ENCODE data around the gene ZNF384.

The ZNF384 gene

DNA sequence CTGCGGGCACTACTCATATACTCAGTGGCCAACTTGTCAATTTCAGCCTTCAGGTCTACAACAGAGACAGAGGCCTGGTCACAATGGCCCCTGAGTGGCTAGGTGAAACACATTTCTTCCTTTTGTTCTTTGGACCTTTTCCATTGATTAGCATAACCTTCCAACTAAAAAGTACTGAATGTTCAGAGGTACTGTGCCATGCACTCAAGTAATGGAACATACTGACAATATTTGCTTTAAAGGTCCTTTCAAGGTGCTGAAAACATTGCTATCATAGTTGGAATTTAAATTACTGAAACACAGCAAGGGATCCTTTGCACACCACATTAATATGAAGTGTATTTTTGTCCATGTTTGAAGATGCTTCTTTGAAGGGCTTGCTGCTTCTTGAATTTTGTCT, 35.8 kb downstream of the ZNF384 start:
- intact Hi-C loops (cut with micrococcal nuclease), result no loop called here
- Mint-ChIP-seq H3K9me3 (no peaks in the 10 kb centered on the region), H3K4me1 (ENCODE audit: low read depth) (peaks cover 12% of the 10 kb centered on the region), H3K36me3 (ENCODE audit: low read depth) (peaks cover 94% of the 10 kb centered on the region), H3K27ac (no peak overlapping the region), H3K4me3 (no peak overlapping the region), H3K27me3 (no peaks in the 10 kb centered on the region)

DNA sequence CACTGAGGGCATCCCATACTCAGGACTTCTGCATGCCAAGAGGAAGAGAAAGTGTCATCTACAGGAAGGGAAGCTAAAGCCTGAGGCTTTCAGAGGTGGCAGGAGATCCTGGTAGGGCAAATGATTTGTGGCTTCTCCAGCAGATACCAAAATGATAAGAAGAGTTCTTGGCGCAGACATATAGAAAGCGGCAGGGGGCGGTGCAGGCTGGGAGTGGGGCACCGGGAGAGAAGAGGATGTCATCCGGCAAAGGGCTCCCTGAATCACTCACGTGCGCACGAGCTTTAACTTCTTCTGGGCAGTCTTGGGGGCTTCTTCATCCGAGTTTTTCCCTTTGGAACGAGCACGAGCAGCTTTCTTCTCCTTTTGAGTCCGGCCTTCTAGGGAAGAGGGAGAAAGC, 36.8 kb downstream of the ZNF384 start:
- peak overlapping the region; percentile 54 for H3K27ac Mint-ChIP-seq
- intact Hi-C loops (cut with micrococcal nuclease), result no loop called here
- H3K36me3 Mint-ChIP-seq (ENCODE audit: low read depth), result peaks cover 91% of the 10 kb centered on the region
- no peak overlapping the region for H3K4me3 Mint-ChIP-seq
- no peaks in the 10 kb centered on the region for H3K27me3 Mint-ChIP-seq
- peaks cover 16% of the 10 kb centered on the region for H3K4me1 Mint-ChIP-seq (ENCODE audit: low read depth)
- no peaks in the 10 kb centered on the region for H3K9me3 Mint-ChIP-seq

DNA sequence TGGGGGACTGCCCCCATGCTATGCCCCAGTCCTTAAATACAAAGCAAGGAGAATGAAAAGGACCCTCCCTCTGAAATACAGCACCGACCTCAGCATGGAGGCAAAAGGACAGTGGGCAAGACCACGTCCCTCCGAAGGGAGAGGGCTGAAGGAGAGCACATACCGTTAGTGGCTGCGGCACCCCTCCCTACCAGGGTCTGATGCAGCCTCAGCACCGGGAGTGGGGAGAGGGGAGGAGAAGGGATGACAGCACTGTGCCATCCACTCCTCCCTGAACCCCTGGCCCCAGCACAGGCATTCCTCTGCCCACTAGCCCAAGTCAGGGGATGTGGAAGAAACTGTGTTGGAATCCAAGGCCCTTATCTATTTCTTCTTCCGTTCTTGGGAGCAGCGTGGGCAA, 38.3 kb downstream of the ZNF384 start:
- H3K36me3 Mint-ChIP-seq (ENCODE audit: low read depth), result peaks cover 86% of the 10 kb centered on the region
- no peak overlapping the region for H3K27ac Mint-ChIP-seq
- H3K27me3 Mint-ChIP-seq, result no peaks in the 10 kb centered on the region
- intact Hi-C loops (cut with micrococcal nuclease), result no loop called here
- no peak overlapping the region for H3K4me3 Mint-ChIP-seq
- H3K4me1 Mint-ChIP-seq (ENCODE audit: low read depth), result peaks cover 28% of the 10 kb centered on the region
- H3K9me3 Mint-ChIP-seq, result no peaks in the 10 kb centered on the region

DNA sequence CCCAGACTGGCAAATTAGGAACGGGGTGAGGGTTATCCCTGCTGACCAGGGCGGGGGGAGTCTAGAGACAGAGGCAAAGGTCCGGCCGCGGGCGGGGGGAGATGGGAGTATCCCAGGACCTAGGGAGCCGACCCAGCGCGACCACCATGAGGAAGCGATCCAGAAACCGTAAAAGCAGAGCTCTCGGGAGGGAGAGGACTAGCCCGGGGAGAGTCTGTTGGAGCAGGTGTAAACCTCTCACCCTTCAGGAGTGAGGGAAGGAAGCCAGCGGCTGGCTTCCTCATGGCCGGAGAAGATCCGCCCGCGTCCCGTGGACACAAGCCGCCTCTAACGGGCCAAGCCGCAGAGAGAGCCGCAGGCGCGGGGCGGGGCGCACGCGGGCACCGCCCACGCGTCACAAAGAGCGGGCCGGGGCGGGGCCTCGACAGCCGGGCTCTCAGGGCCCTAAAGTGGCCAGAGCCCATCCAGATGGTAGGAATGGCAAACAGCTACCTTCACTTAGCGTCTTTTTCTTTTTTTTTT, 42.0 kb downstream of the ZNF384 start, which contains the start of gene ACRBP:
ACRBP (minus strand) TSS at position 350 of the 522 bp plus-strand sequence; CDS start at position 284, 66 bp downstream.
- Mint-ChIP-seq H3K27me3 (no peaks in the 10 kb centered on the region), H3K27ac (peak within 1 kb of the TSS; percentile 98), H3K36me3 (ENCODE audit: low read depth) (peaks cover 53% of the 10 kb centered on the region), H3K4me3 (peak within 1 kb of the TSS; percentile 93), H3K4me1 (ENCODE audit: low read depth) (peaks cover 52% of the 10 kb centered on the region), H3K9me3 (no peaks in the 10 kb centered on the region)
- intact Hi-C loops (cut with micrococcal nuclease), result loop anchor here (5.0 kb wide), 1 partner anchor 40 kb away; the partner anchor contains the start of gene CHD4

DNA sequence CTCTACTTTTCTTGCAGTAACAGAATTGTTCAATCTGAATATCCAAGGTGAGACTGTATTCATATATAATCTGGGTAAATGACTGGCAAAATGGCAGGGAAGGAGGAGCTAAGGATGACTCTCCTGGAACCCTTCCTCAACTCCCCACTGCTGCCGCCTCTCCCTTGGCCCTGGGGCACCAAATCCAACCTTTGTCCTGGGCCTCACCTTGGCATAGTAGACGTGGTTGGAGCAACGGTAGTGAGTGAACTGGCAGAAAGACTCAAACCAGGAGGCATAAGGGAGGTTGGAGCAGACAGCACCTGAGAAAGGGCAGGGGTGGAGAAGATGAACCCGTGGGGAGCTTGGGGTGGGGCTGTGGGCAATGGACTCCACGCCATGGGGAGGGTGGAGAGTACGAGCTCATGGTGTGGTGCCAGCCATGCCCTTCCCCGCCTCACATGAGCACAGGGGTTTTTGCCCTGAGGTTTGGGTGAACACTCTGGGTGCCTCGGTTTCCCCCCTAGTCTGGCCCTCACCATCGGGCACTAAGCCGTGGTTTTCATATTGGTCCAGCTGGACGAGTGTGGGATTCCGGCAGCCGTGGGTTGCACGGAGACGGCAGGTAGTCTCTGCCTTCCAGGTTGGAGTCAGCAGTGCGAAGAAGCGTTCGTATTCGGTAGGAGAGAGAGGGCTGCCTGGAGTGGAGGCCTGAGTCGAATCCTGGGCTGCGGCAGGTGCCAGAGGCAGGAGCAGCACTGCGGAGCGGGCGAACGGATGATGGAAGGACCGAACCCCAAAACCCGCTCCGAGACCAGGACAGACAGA, 42.7 kb downstream of the ZNF384 start:
- Mint-ChIP-seq H3K4me3 (peak overlapping the region; percentile 93), H3K36me3 (ENCODE audit: low read depth) (peaks cover 46% of the 10 kb centered on the region), H3K27ac (peak overlapping the region; percentile 98), H3K4me1 (ENCODE audit: low read depth) (peaks cover 57% of the 10 kb centered on the region), H3K27me3 (no peaks in the 10 kb centered on the region), H3K9me3 (no peaks in the 10 kb centered on the region)
- intact Hi-C loops (cut with micrococcal nuclease), result loop anchor here (5.0 kb wide), 1 partner anchor 39 kb away; the partner anchor contains the start of gene CHD4

DNA sequence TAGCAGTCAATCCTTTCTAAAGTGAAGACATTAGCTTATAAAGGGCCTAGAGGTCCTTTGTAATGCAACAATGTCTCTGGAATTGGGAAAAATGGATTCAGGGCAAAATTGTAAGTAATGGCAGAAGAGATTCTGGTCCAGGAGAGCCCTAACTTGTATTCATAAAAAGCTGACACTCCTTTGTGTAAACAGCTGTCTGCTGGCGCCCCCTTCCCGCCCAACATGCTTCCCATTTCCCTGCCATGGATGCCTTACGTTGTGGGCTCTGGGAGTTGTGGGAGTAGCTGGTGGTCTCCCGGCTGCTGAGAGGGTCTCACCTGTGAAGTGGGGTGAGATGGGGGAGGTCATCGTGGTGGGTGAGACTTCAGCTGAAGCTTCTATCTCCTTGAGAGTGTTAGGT, 44.3 kb downstream of the ZNF384 start:
- peak overlapping the region; percentile 63 for H3K4me3 Mint-ChIP-seq
- H3K27me3 Mint-ChIP-seq, result no peaks in the 10 kb centered on the region
- H3K27ac Mint-ChIP-seq, result peak overlapping the region; percentile 98
- intact Hi-C loops (cut with micrococcal nuclease), result loop anchor here (2.0 to 5.0 kb wide), 3 partner anchors 18 to 38 kb away; partner anchors contain the start of genes CHD4 and ING4
- H3K4me1 Mint-ChIP-seq (ENCODE audit: low read depth), result peaks cover 69% of the 10 kb centered on the region
- H3K36me3 Mint-ChIP-seq (ENCODE audit: low read depth), result peaks cover 31% of the 10 kb centered on the region
- H3K9me3 Mint-ChIP-seq, result no peaks in the 10 kb centered on the region

DNA sequence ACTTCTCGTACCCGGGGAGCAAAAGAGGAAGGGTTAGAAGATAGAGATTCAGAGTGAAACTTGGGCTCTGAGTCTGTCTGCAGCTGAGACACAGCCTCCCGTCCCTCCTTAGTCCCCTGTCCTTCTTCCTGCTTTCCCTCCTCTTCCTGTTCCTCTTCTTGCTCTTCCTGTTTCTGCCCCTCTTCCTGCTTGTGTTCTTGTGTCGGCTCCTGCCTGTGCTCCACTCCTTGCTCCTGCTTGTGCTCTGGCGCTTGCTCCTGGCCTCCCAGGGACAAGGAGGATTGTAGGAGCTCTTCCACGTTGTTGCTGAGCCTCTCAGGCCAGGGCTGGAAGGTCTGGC, 44.9 kb downstream of the ZNF384 start:
- no peaks in the 10 kb centered on the region for H3K27me3 Mint-ChIP-seq
- H3K27ac Mint-ChIP-seq, result peak overlapping the region; percentile 98
- intact Hi-C loops (cut with micrococcal nuclease), result loop anchor here (2.0 kb wide), 2 partner anchors 19 to 25 kb away; partner anchors contain the start of gene ING4
- peaks cover 24% of the 10 kb centered on the region for H3K36me3 Mint-ChIP-seq (ENCODE audit: low read depth)
- peaks cover 75% of the 10 kb centered on the region for H3K4me1 Mint-ChIP-seq (ENCODE audit: low read depth)
- peak overlapping the region; percentile 63 for H3K4me3 Mint-ChIP-seq
- no peaks in the 10 kb centered on the region for H3K9me3 Mint-ChIP-seq

DNA sequence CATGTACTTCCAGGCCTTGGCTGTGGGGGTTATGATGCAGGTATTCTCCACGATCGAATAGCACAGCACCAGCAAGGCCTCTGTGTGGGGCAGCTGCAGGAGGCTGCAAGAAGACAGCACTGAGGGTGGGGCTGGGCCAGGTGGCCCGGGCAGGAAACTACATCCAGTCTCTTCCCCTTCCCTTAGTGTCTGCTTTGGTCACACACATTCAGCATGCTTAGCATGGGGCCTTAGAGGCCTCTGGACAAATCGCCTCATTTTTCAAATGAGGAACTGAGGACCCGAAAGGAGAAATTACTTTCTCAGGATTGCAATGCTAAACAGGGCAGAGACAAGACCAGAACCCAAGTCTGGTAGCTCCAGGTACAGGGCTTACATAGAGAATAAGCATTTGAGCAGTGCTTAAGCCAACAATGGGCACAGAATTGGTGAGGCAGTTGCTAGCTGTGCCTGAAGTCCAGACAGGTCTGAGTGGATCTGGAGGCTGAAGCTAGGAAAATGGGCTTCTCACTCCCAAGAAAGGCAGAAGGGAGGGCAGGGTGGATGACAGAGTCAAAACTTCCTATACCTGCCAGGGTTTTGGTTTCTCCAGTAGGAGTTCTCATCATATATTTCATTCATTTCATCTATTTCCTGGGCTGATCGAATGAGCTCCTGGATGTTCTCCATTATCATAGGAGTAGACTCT, 45.5 kb downstream of the ZNF384 start:
- Mint-ChIP-seq H3K4me3 (peak overlapping the region; percentile 63), H3K4me1 (ENCODE audit: low read depth) (peaks cover 81% of the 10 kb centered on the region)

DNA sequence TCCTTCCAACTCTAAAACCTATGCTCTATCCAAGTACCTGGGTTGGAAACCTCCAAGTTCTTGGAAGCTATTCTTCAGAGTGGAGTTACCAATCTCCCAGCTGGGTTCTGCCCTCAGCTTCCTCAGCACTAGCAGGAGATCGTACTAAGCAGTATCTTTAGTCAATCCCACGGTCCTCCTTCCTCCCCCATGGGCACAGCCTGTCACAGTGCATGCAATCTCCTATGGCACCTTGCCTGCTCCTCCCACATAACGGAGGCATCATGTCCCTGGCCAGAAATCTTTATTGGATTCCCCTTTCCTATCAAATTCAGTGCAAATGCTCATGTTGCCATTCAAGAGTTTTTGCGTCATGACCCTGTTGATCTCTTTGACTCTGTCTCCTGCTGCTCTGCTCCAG, 48.0 kb downstream of the ZNF384 start:
- no peaks in the 10 kb centered on the region for H3K9me3 Mint-ChIP-seq
- H3K27me3 Mint-ChIP-seq, result no peaks in the 10 kb centered on the region
- H3K4me1 Mint-ChIP-seq (ENCODE audit: low read depth), result peaks cover 89% of the 10 kb centered on the region
- H3K4me3 Mint-ChIP-seq, result no peak overlapping the region
- H3K36me3 Mint-ChIP-seq (ENCODE audit: low read depth), result peaks cover under 1% of the 10 kb centered on the region
- H3K27ac Mint-ChIP-seq, result peak overlapping the region; percentile 88
- intact Hi-C loops (cut with micrococcal nuclease), result no loop called here

More for the DNA sequence above, 45.5 kb downstream of the ZNF384 start:
- H3K9me3 Mint-ChIP-seq, result no peaks in the 10 kb centered on the region
- intact Hi-C loops (cut with micrococcal nuclease), result loop anchor here (2.0 kb wide), 2 partner anchors 19 to 25 kb away; partner anchors contain the start of gene ING4
- H3K27me3 Mint-ChIP-seq, result no peaks in the 10 kb centered on the region
- H3K27ac Mint-ChIP-seq, result peak overlapping the region; percentile 98
- H3K36me3 Mint-ChIP-seq (ENCODE audit: low read depth), result peaks cover 22% of the 10 kb centered on the region

DNA sequence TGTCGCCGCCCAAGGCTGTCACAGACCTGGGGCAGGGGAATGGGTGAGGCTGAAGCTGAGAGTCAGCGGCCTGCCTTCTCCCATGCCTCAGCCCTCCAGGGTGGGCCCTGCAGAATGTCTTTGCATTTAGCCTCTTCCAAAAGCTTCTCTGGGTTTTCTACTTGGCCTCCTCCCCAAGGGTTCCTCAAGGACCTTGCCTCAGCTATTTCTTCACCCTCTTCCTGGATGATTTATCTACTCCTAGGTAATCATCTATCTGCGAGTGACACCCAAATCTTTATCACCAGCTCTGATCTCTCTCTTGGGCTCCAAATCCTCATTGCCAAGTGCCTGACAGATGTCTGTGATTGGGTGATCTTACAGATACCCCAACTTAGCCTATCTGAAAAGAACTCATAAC, 48.7 kb downstream of the ZNF384 start:
- Mint-ChIP-seq H3K9me3 (no peaks in the 10 kb centered on the region), H3K36me3 (ENCODE audit: low read depth) (no peaks in the 10 kb centered on the region), H3K4me1 (ENCODE audit: low read depth) (peaks cover 93% of the 10 kb centered on the region), H3K27me3 (no peaks in the 10 kb centered on the region), H3K27ac (peak overlapping the region; percentile 88), H3K4me3 (no peak overlapping the region)
- intact Hi-C loops (cut with micrococcal nuclease), result no loop called here

DNA sequence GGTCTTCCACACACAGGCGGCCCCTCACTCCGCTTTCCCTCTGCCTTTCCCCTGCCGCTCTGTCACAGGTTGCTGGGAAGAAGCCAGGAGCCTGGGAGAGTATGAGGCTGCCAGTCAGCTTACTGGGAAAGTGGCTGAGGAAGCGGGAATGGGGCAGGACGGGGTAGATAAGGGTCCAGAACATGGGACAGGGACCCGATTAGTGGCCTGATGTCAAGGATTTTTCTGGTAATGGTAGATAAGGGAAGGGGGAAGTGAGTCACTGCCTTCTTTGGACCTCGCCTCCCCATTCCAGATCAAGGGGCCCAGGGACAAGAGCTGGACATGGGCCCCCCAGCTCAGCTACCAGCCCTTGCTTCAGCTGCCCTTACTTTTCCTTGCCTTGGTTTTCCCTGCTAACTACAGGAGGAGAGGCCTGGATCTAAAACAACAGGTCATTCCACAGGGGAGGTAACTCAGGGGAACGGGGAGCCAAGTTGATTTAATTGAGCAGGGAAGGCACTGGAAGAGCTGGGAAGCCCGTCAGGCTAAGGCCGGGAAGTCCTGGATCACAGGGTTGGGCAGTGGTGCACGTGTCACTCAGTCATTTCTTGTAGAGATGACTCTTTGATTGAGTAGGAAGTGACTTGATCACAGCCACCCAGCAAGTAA, 49.9 kb downstream of the ZNF384 start:
- peak overlapping the region; percentile 88 for H3K27ac Mint-ChIP-seq

DNA sequence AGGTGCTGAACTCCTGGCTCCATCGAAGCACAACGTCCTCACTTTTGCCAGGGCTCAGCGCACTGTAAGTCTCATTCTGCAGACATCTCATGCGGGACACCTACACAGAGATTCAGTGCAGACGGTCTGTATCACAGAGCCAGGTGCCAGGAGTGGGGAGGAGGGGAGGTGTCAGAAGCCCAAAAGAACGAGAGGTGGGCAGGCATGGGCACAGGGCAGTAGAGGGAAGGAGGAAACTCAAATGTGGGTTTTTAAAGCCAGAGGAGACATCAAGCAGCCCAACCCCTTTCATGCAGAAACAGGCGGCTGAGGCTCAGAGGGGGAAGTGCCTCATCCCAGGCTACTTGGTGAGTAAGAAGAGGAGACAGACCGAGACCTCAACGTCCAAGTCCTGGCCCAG, 50.9 kb downstream of the ZNF384 start:
- intact Hi-C loops (cut with micrococcal nuclease), result no loop called here
- Mint-ChIP-seq H3K4me1 (ENCODE audit: low read depth) (peaks cover 85% of the 10 kb centered on the region), H3K36me3 (ENCODE audit: low read depth) (no peaks in the 10 kb centered on the region), H3K9me3 (no peaks in the 10 kb centered on the region), H3K4me3 (peak overlapping the region; percentile 37), H3K27me3 (peaks cover 2% of the 10 kb centered on the region), H3K27ac (peak overlapping the region; percentile 88)

More for the DNA sequence above, 49.9 kb downstream of the ZNF384 start:
- Mint-ChIP-seq H3K9me3 (no peaks in the 10 kb centered on the region), H3K36me3 (ENCODE audit: low read depth) (no peaks in the 10 kb centered on the region), H3K27me3 (no peaks in the 10 kb centered on the region), H3K4me3 (no peak overlapping the region), H3K4me1 (ENCODE audit: low read depth) (peaks cover 90% of the 10 kb centered on the region)
- intact Hi-C loops (cut with micrococcal nuclease), result no loop called here

DNA sequence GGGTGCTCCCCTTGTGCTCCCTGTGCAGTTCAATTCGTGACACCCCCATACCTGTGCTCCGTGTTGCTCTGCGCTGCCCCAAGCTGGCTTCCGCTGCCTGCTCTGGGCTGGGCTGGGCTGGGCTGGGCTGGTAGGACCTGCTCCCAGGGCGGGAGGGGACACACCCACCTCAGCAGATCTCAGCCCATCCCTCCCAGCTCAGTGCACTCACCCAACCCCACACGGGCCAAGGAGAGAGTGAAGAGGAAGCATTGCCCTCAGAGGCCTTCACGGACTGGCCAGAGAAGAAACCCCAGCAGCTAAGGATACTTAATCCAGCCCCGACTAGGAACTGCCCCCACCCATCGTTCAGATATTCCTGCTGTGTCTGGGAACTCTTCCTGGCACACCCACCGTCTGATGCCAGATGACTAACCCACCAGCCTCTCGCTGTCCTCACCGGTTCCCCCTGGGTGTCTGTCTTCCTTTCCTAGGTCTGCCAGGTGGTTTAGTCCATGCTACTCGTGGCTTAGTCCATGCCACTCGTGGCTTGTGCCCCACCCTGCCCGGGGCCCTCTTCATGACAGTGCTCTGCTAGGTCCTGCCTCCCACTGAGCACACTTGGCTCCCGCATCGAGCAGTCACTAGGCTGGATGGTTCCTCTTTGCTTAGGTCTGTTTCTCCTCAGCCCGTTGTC, 53.2 kb downstream of the ZNF384 start, which contains the start of gene LPAR5:
LPAR5 (minus strand) TSS at position 104 of the 676 bp plus-strand sequence. CDS start 14,711 bp downstream, outside the sequence.
- intact Hi-C loops (cut with micrococcal nuclease), result no loop called here
- H3K27me3 Mint-ChIP-seq, result peaks cover 3% of the 10 kb centered on the region
- no peaks in the 10 kb centered on the region for H3K36me3 Mint-ChIP-seq (ENCODE audit: low read depth)
- H3K4me3 Mint-ChIP-seq, result peak within 1 kb of the TSS; percentile 44
- H3K9me3 Mint-ChIP-seq, result no peaks in the 10 kb centered on the region
- peaks cover 85% of the 10 kb centered on the region for H3K4me1 Mint-ChIP-seq (ENCODE audit: low read depth)
- peak within 1 kb of the TSS; percentile 85 for H3K27ac Mint-ChIP-seq

Data from dendritic cell treated with granulocyte-macrophage colony-stimulating factor and Interleukin-4, amounts not matched to agents 40 ng/mL and 50 ng/mL, for 4 days (primary cell).